GM12892 (cell line): ENCODE measurements around the gene ARGLU1.

Experiments
- POLR2A ChIP-seq: IDR thresholded peaks from 2 replicates; pipeline ENCODE4 v1.6.1; 2011; ENCODE audit warnings: low read depth, low read length, control low read depth
- TAF1 ChIP-seq: IDR thresholded peaks from 2 replicates; pipeline ENCODE4 v1.6.1; 2011; ENCODE audit warnings: low read depth, mild to moderate bottlenecking, control low read depth, low read length, borderline replicate concordance

DNA sequence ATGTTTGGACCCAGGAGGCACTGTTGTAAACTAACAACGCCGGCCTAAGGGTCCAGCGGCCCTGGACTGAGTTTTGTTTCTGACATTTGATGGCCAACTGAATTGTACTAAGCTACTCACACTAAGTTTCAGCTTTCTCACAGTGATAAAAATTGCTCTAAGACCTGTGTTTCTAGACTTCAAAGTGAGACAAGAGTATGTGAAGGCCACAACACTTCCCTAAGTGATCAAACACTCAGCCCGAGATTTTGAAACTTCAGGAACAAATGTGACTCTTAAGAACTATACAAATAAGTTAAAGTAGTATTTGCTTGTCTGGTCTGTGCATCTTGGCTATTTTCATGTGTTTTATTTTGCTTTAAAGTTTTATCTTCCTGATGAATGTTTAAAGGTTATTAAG is 62.6 kb downstream of the ARGLU1 start:
- TF ChIP-seq POLR2A: no peak
- TF ChIP-seq TAF1: no peak
